ENCODE measurements around the gene MMD2. TPM values are rescaled to one million over a fixed set of nuclear protein-coding genes. Genes with fewer than 3 reads are reported as not detected.

Gene MMD2
- total and polyA plus RNA-seq, 4 donors = not detected

DNA sequence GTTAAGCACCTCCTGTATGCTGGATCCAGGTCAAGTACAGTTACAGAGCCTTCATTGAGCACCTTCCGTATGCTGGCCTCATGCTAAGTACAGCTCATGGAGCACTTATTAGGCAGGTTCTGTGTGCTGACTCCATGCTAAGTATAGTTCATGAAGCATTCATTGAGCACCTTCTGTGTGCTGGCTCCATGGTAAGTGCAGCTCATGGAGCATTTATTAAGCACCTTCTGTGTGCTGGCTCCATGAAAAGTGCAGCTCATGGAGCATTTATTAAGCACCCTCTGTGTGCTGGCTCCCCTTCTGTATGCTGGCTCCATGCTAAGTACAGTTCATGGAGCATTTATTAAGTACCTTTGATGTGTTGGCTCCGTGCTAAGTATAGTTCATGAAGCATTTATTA lies 30.5 kb downstream of the MMD2 start:
- DNase-seq (no peak), ATAC-seq (ENCODE audit: low FRiP score) (no peak)
- no peaks in the 10 kb centered on the region for H3K36me3 ChIP-seq (ENCODE audit: control insufficient read depth in 1 of 2, insufficient read depth in 2 of 2, low read length in 1 of 2)
- no peaks in the 10 kb centered on the region for H3K27me3 ChIP-seq (ENCODE audit: control insufficient read depth in 1 of 2, insufficient read depth in 2 of 2, low read length in 1 of 2)
- H3K4me3 ChIP-seq (ENCODE audit: low read length in 2 of 2) = no peak overlapping the region
- intact Hi-C loops (cut with DNase I) = no loop called here
- H3K9me3 ChIP-seq (ENCODE audit: control insufficient read depth, low read length) = no peaks in the 10 kb centered on the region
- H3K27ac ChIP-seq (ENCODE audit: low read depth in 1 of 2, low read length in 2 of 2) = no peak overlapping the region
- H3K4me1 ChIP-seq (ENCODE audit: control insufficient read depth in 1 of 2, insufficient read depth in 2 of 2, low read length in 2 of 2) = no peaks in the 10 kb centered on the region
- 87 to 91% methylated on average over 2 of the region's 2 CpGs for WGBS, 2 donors

DNA sequence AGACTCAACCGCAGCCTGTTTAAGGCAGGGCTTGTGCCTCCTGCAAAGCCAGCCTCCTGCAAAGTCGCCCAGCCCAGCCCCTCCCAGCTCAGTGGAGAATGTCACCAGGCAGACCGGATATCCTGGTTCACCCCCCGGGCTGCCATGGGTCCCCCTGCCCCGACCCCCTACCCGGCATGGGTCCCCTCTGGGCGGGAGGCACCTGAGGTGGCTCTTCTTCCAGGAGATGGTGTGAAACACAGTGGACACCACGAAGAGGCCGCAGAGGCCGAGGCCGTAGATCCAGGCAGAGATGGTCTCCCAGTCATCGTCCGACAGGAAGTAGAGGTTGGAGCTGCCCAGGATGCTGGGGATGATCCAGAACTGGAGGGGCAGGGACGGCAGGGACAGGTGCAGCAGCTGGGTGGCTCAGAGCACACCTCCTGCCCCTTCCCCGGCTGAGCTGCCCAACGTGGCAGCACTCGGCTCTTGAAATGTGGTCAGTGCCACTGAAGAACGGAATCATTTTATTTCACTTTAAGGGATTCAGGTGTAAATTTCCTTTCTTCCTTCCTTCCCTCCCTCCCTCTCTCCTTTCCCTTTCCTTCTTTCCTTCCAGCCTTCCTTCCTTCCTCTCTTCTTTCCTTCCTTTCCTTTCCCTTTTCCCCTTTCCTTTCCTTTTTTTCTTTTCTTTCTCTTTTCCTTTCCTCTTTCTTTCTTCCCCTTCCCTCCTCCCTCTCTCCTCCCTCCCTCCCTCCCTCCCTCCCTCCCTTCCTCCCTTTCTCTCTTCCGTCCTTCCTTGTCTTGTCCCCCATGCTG lies 38.8 kb downstream of the MMD2 start:
- intact Hi-C loops (cut with DNase I) = no loop called here
- no peaks in the 10 kb centered on the region for H3K27me3 ChIP-seq (ENCODE audit: control insufficient read depth in 1 of 2, insufficient read depth in 2 of 2, low read length in 1 of 2)
- H3K27ac ChIP-seq (ENCODE audit: low read depth in 1 of 2, low read length in 2 of 2) = no peak overlapping the region
- H3K4me3 ChIP-seq (ENCODE audit: low read length in 2 of 2) = no peak overlapping the region
- WGBS, 2 donors = 79 to 84% methylated on average over 19 of the region's 19 CpGs
- no peaks in the 10 kb centered on the region for H3K36me3 ChIP-seq (ENCODE audit: control insufficient read depth in 1 of 2, insufficient read depth in 2 of 2, low read length in 1 of 2)
- peaks cover 2% of the 10 kb centered on the region for H3K9me3 ChIP-seq (ENCODE audit: control insufficient read depth, low read length)
- no peaks in the 10 kb centered on the region for H3K4me1 ChIP-seq (ENCODE audit: control insufficient read depth in 1 of 2, insufficient read depth in 2 of 2, low read length in 2 of 2)
- no peak for DNase-seq
- ATAC-seq (ENCODE audit: low FRiP score) = no peak

DNA sequence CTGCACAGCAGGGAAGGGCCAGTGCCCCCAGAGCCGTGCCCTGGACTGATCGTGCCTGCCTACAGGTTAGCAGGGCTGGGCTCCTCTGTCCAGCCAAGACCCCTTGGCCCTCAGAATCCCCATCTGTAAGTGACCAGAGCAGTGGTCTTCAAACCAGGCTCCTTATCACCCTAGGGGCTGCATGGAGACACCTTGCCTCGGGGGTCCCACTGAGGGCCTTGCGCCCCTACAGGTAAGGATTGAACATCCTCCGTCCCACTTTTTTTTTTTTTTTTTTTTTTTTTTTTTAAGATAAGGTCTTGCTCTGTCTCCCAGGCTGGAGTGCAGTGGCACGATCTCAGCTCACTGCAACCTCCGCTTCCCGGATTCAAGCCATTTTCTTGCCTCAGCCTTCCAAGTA lies 42.9 kb downstream of the MMD2 start:
- Histone ChIP-seq H3K36me3 (ENCODE audit: control insufficient read depth in 1 of 2, insufficient read depth in 2 of 2, low read length in 1 of 2) (no peaks in the 10 kb centered on the region), H3K27ac (ENCODE audit: low read depth in 1 of 2, low read length in 2 of 2) (no peak overlapping the region), H3K9me3 (ENCODE audit: control insufficient read depth, low read length) (peaks cover 2% of the 10 kb centered on the region), H3K4me1 (ENCODE audit: control insufficient read depth in 1 of 2, insufficient read depth in 2 of 2, low read length in 2 of 2) (no peaks in the 10 kb centered on the region), H3K4me3 (ENCODE audit: low read length in 2 of 2) (no peak overlapping the region), H3K27me3 (ENCODE audit: control insufficient read depth in 1 of 2, insufficient read depth in 2 of 2, low read length in 1 of 2) (no peaks in the 10 kb centered on the region)
- DNase-seq = no peak
- 66 to 67% methylated on average over 8 of the region's 8 CpGs for WGBS, 2 donors
- no peak for ATAC-seq (ENCODE audit: low FRiP score)
- intact Hi-C loops (cut with DNase I) = no loop called here

DNA sequence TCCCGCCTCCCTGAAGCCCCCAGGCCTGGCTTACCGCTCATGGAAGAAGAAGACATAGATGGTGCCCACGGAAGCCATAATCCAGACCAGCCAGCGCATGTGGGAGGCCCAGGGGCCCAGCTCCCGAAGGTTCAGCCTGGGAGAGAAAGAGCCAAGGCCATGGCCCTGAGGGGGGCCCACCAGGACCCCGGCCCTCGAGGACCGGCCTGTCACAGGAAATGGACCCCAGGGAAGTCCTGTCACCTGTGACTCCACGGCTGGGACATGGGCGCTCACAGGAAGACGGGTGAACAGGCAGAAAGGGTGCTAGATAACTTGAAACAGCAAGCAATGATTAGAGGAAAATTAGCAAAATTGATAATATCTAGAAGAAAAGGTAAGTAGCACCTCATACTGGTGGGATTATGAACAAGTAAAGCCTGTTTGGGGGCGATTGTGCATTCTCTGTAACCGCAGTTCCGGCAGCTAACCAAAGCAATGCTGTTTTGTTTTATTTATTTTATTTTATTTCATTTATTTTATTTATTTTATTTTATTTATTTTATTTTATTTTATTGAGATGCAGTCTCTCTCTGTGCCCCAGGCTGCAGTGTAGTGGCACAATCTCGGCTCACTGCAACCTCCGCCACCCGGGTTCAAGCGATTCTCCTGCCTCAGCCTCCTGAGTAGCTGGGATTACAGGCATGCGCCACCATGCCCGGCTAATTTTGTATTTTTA lies 47.7 kb downstream of the MMD2 start:
- Histone ChIP-seq H3K27ac (ENCODE audit: low read depth in 1 of 2, low read length in 2 of 2) (no peak overlapping the region), H3K36me3 (ENCODE audit: control insufficient read depth in 1 of 2, insufficient read depth in 2 of 2, low read length in 1 of 2) (no peaks in the 10 kb centered on the region), H3K4me1 (ENCODE audit: control insufficient read depth in 1 of 2, insufficient read depth in 2 of 2, low read length in 2 of 2) (no peaks in the 10 kb centered on the region), H3K9me3 (ENCODE audit: control insufficient read depth, low read length) (peaks cover 3% of the 10 kb centered on the region), H3K27me3 (ENCODE audit: control insufficient read depth in 1 of 2, insufficient read depth in 2 of 2, low read length in 1 of 2) (no peaks in the 10 kb centered on the region), H3K4me3 (ENCODE audit: low read length in 2 of 2) (no peak overlapping the region)
- ATAC-seq (ENCODE audit: low FRiP score) = no peak
- intact Hi-C loops (cut with DNase I) = no loop called here
- DNase-seq = no peak
- WGBS, 2 donors = 90 to 92% methylated on average over 20 of the region's 20 CpGs

DNA sequence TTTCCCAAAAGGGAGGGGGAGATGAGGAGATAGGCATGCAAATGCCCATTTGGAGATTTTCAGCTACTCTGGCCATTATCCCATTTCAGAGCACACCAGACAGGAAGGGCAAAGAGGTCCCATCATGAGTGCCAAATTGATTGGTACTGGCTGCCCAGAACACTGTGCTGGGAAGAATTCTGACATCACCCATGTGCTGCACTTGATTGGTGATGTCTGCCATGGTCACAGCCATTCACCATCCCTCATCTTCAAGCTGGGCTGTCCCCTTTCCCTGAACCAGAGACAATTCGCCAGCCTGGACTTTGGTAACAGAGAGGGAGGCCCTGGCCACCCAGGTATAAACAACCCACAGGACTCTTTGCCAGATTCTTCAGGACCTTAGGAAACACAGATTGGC lies 52.3 kb downstream of the MMD2 start:
- 86 to 89% methylated on average over 1 of the region's 1 CpG for WGBS, 2 donors
- Histone ChIP-seq H3K27me3 (ENCODE audit: control insufficient read depth in 1 of 2, insufficient read depth in 2 of 2, low read length in 1 of 2) (no peaks in the 10 kb centered on the region), H3K9me3 (ENCODE audit: control insufficient read depth, low read length) (peaks cover 3% of the 10 kb centered on the region), H3K27ac (ENCODE audit: low read depth in 1 of 2, low read length in 2 of 2) (no peak overlapping the region), H3K36me3 (ENCODE audit: control insufficient read depth in 1 of 2, insufficient read depth in 2 of 2, low read length in 1 of 2) (no peaks in the 10 kb centered on the region), H3K4me3 (ENCODE audit: low read length in 2 of 2) (no peak overlapping the region), H3K4me1 (ENCODE audit: control insufficient read depth in 1 of 2, insufficient read depth in 2 of 2, low read length in 2 of 2) (no peaks in the 10 kb centered on the region)
- DNase-seq = no peak
- no peak for ATAC-seq (ENCODE audit: low FRiP score)
- intact Hi-C loops (cut with DNase I) = no loop called here

DNA sequence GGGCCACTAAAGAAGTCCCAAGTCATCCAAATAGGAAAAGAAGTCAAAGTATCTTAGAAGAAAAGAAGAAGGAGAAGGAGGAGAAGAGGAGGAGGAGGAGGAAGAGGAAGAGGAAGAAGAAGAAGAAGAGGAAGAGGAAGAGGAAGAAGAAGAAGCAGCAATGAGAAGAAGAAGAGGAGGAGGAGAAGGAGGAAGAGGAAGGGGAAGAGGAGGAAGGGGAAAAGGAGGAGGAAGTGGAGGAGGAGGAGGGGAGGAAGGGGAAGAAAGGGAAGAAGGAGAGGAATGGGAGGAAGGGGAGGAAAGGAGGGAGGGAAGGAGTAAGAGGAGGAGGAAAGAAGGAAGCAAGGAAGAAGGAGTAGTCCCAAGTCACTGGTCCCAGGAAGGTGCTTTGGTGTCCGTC lies 53.8 kb downstream of the MMD2 start:
- intact Hi-C loops (cut with DNase I) = no loop called here
- DNase-seq = no peak
- WGBS, 2 donors = 83 to 100% methylated on average over 1 of the region's 1 CpG
- H3K36me3 ChIP-seq (ENCODE audit: control insufficient read depth in 1 of 2, insufficient read depth in 2 of 2, low read length in 1 of 2) = no peaks in the 10 kb centered on the region
- H3K4me1 ChIP-seq (ENCODE audit: control insufficient read depth in 1 of 2, insufficient read depth in 2 of 2, low read length in 2 of 2) = no peaks in the 10 kb centered on the region
- no peak overlapping the region for H3K27ac ChIP-seq (ENCODE audit: low read depth in 1 of 2, low read length in 2 of 2)
- ATAC-seq (ENCODE audit: low FRiP score) = no peak
- peaks cover 3% of the 10 kb centered on the region for H3K9me3 ChIP-seq (ENCODE audit: control insufficient read depth, low read length)
- H3K27me3 ChIP-seq (ENCODE audit: control insufficient read depth in 1 of 2, insufficient read depth in 2 of 2, low read length in 1 of 2) = no peaks in the 10 kb centered on the region
- H3K4me3 ChIP-seq (ENCODE audit: low read length in 2 of 2) = no peak overlapping the region

DNA sequence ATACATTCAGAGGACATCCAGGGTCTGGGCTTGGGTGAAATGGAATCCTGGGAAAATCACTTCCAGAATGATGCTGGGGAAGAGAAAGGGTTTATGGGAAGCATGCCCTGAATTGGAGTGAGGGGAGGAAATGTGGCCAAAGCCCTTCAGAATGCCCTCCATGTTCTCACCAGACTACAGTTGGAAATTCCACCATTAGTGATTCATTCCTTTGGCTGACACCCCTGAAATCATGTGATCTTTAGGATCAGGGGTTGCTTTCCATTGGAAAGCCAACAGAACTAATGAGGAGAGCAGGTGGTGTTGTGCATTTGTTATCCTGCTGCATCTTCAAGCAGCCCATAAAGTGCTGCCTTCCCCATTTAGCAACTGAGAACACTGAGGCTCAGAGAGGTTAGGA lies 54.6 kb downstream of the MMD2 start:
- Histone ChIP-seq H3K9me3 (ENCODE audit: control insufficient read depth, low read length) (peaks cover 3% of the 10 kb centered on the region), H3K36me3 (ENCODE audit: control insufficient read depth in 1 of 2, insufficient read depth in 2 of 2, low read length in 1 of 2) (no peaks in the 10 kb centered on the region), H3K4me3 (ENCODE audit: low read length in 2 of 2) (no peak overlapping the region), H3K27ac (ENCODE audit: low read depth in 1 of 2, low read length in 2 of 2) (no peak overlapping the region), H3K4me1 (ENCODE audit: control insufficient read depth in 1 of 2, insufficient read depth in 2 of 2, low read length in 2 of 2) (no peaks in the 10 kb centered on the region), H3K27me3 (ENCODE audit: control insufficient read depth in 1 of 2, insufficient read depth in 2 of 2, low read length in 1 of 2) (no peaks in the 10 kb centered on the region)
- ATAC-seq (ENCODE audit: low FRiP score) (no peak), DNase-seq (no peak)
- intact Hi-C loops (cut with DNase I) = no loop called here

DNA sequence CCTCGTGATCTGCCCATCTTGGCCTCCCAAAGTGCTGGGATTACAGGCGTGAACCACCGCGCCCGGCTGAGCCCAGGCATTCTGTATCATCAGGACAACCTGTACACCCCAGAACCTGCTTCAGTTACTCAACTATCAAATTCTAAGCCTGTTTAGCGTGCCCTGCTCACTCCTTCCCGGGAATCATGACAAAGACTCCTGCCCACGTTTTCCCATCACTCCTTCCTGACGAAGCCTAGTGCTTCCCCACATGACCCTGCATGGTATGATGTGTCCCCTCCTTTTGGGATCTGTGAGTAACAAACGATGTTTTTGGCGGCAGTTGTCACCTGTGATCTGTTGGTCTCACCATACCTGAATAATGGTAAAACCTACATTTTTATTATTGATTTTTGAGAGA lies 63.2 kb downstream of the MMD2 start:
- intact Hi-C loops (cut with DNase I) = no loop called here
- Histone ChIP-seq H3K27ac (ENCODE audit: low read depth in 1 of 2, low read length in 2 of 2) (no peak overlapping the region), H3K36me3 (ENCODE audit: control insufficient read depth in 1 of 2, insufficient read depth in 2 of 2, low read length in 1 of 2) (no peaks in the 10 kb centered on the region), H3K4me1 (ENCODE audit: control insufficient read depth in 1 of 2, insufficient read depth in 2 of 2, low read length in 2 of 2) (no peaks in the 10 kb centered on the region), H3K27me3 (ENCODE audit: control insufficient read depth in 1 of 2, insufficient read depth in 2 of 2, low read length in 1 of 2) (no peaks in the 10 kb centered on the region), H3K9me3 (ENCODE audit: control insufficient read depth, low read length) (peaks cover 4% of the 10 kb centered on the region), H3K4me3 (ENCODE audit: low read length in 2 of 2) (no peak overlapping the region)
- WGBS, 2 donors = 86 to 88% methylated on average over 11 of the region's 11 CpGs
- no peak for ATAC-seq (ENCODE audit: low FRiP score)
- no peak for DNase-seq

DNA sequence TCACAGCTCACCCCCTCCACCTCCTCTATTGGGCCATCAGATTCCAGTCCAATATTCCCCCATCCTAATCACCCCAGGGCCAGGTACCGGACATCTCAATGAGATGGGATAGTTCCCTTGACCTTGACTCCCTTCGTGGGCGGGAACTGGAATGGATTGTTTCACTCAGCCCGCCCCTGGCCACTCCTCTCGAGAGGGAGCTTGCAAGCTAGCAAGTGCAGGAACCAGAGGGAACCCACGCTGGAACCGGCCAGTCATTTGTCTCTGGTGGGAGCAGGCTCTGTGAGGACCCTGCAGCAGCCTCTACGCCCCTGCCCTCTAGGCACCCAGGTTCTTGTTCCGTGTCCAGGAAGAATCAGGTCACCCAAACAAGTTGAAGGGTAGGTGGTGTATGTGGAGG lies 64.5 kb downstream of the MMD2 start:
- Histone ChIP-seq H3K4me3 (ENCODE audit: low read length in 2 of 2) (no peak overlapping the region), H3K9me3 (ENCODE audit: control insufficient read depth, low read length) (peaks cover 4% of the 10 kb centered on the region), H3K36me3 (ENCODE audit: control insufficient read depth in 1 of 2, insufficient read depth in 2 of 2, low read length in 1 of 2) (no peaks in the 10 kb centered on the region), H3K27ac (ENCODE audit: low read depth in 1 of 2, low read length in 2 of 2) (no peak overlapping the region), H3K4me1 (ENCODE audit: control insufficient read depth in 1 of 2, insufficient read depth in 2 of 2, low read length in 2 of 2) (no peaks in the 10 kb centered on the region), H3K27me3 (ENCODE audit: control insufficient read depth in 1 of 2, insufficient read depth in 2 of 2, low read length in 1 of 2) (no peaks in the 10 kb centered on the region)
- intact Hi-C loops (cut with DNase I) = no loop called here
- 92 to 95% methylated on average over 9 of the region's 9 CpGs for WGBS, 2 donors
- ATAC-seq (ENCODE audit: low FRiP score) = no peak
- no peak for DNase-seq
